Duodenal mucosa (tissue), 2 donors: ENCODE data around the gene CACNA1E.

Experiments
- H3K27ac ChIP-seq: one replicate; pipeline ENCODE4 v1.7.0; 2013; ENCODE audit warnings: low read depth, low read length
- H3K27me3 ChIP-seq, 2 donors: one replicate each; pipeline ENCODE4 v1.7.0; 2013; ENCODE audit warnings: low read length in 2 of 2, control low read depth in 1 of 2; ENCODE audit not compliant: insufficient read depth in 2 of 2, control insufficient read depth in 1 of 2
- H3K36me3 ChIP-seq, 2 donors: one replicate each; pipeline ENCODE4 v1.7.0; 2013; ENCODE audit warnings: low read length in 2 of 2, control low read depth in 1 of 2; ENCODE audit not compliant: insufficient read depth in 2 of 2, control insufficient read depth in 1 of 2
- H3K4me1 ChIP-seq, 2 donors: one replicate each; pipeline ENCODE4 v1.7.0; 2013; ENCODE audit warnings: low read length in 2 of 2, control low read depth in 1 of 2; ENCODE audit not compliant: insufficient read depth in 2 of 2, control insufficient read depth in 1 of 2
- H3K4me3 ChIP-seq, 2 donors: one replicate each; pipeline ENCODE4 v1.7.0; 2013; ENCODE audit warnings: low read length in 2 of 2, low read depth in 1 of 2
- H3K9ac ChIP-seq, 2 donors: one replicate each; pipeline ENCODE4 v1.7.0; 2013; ENCODE audit warnings: low read length in 2 of 2, low read depth in 1 of 2
- H3K9me3 ChIP-seq, 2 donors: one replicate each; pipeline ENCODE4 v1.7.0; 2013; ENCODE audit warnings: low read length in 2 of 2, control low read depth in 1 of 2; ENCODE audit not compliant: control insufficient read depth in 1 of 2

CACNA1E gene

DNA sequence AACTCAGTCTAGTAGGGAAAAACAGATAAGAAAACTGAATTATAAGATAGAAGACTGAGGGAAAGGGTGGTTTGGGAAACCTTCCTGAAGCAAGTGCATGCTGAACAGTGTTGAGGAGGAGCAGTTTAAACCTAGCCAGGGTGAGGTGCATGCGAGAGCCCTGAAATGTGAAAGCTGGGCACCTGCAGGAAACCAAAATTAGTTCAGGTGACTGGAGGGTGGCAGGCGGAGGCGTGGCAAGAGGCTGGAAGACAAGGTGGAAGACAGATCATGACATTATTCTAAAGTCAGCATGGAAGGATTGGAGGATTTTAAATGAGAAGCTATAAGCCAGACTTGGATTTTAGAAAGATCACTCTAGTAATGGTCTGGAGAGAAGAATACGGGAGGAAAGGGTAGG lies 75.1 kb downstream of the CACNA1E start:
- H3K9ac ChIP-seq = no peak overlapping the region
- H3K4me3 ChIP-seq = no peak overlapping the region
- H3K9me3 ChIP-seq = no peaks in the 10 kb centered on the region
- H3K36me3 ChIP-seq = no peaks in the 10 kb centered on the region
- no peaks in the 10 kb centered on the region for H3K27me3 ChIP-seq
- no peak overlapping the region for H3K27ac ChIP-seq
- H3K4me1 ChIP-seq = no peaks in the 10 kb centered on the region

DNA sequence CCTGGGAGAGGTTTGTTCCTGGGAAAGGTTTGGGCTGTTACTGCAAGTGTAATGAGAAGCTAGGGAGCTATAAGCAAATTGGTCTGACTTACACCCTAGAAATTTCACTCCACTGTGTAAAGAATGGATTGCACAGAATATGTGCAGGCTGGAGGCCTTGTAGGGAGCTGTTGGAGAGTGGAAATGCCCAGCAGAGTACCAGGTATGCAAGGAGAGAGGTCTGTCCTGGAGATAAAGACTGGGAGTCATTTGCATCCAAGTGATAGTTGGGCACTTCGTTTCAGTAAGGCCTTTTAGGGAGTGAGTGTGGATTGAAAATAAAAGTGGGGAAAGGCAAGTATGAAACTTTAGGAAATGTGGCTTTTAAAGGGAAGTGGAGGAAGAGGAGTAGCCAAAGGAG lies 75.8 kb downstream of the CACNA1E start:
- Histone ChIP-seq H3K27ac (no peak overlapping the region), H3K9me3 (no peaks in the 10 kb centered on the region), H3K9ac (no peak overlapping the region), H3K27me3 (no peaks in the 10 kb centered on the region), H3K36me3 (no peaks in the 10 kb centered on the region), H3K4me1 (no peaks in the 10 kb centered on the region), H3K4me3 (no peak overlapping the region)

DNA sequence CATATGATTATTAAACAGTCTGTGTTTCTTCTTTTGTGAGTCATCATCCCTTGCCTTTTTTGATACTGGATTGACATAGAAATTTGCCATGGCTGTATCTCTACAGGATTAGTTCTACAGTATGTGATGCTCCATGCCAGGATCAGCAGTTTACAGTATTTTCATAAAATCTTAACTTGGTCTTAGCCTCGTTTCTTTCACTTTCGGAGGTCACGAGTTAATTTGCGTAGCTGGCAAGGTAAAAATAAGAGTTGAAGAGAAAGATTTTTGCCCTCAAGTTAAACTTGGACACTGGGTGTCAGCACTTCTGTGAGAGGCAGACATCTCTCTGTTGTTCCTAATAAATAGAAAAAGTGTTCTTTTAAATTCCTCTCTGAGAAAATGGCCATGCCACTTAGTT lies 79.1 kb downstream of the CACNA1E start:
- H3K27ac ChIP-seq = no peak overlapping the region
- no peaks in the 10 kb centered on the region for H3K4me1 ChIP-seq
- no peak overlapping the region for H3K4me3 ChIP-seq
- H3K27me3 ChIP-seq = peaks cover 0 to 3% of the 10 kb centered on the region in 2 donors
- no peak overlapping the region for H3K9ac ChIP-seq
- H3K9me3 ChIP-seq = no peaks in the 10 kb centered on the region
- no peaks in the 10 kb centered on the region for H3K36me3 ChIP-seq

DNA sequence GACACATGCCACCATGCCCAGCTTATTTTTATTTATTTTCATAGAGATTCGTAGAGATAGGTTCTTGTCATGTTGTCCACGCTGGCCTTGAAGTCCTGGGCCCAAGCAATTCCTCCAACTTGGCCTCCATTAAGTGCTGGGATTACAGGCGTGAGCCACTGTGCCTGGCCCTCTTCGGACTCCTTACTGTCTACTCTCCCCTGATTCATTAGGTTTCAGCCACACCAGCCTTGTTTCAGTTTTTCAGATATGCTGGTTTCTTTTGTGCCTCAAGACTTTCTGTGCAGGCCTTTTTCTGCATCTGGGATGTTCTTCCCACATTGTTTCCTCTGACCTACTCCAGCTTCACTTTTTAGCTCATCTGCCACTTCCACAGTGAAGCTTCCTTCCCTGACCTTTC lies 85.4 kb downstream of the CACNA1E start:
- Histone ChIP-seq H3K27me3 (peaks cover 0 to 3% of the 10 kb centered on the region in 2 donors), H3K27ac (no peak overlapping the region), H3K36me3 (no peaks in the 10 kb centered on the region), H3K9me3 (no peaks in the 10 kb centered on the region), H3K4me1 (no peaks in the 10 kb centered on the region), H3K4me3 (no peak overlapping the region), H3K9ac (no peak overlapping the region)

DNA sequence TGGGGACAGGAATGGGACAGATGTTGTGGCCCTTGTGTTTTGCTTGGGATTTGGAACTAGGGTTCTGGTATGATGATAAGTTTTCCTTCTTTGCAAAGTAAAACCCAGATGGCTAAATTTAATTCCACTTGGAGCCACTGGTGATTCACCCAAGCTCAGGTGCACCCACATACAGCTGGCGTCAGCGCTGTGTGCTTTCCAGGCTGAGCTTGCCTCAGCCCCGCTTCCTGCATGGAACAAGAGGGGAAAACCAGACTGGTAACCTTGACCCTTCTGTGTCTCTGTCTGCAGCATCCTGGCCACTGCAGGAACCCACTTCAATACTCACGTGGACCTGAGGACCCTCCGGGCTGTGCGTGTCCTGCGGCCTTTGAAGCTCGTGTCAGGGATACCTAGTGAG lies 94.2 kb downstream of the CACNA1E start:
- Histone ChIP-seq H3K27ac (no peak overlapping the region), H3K9me3 (no peaks in the 10 kb centered on the region)

DNA sequence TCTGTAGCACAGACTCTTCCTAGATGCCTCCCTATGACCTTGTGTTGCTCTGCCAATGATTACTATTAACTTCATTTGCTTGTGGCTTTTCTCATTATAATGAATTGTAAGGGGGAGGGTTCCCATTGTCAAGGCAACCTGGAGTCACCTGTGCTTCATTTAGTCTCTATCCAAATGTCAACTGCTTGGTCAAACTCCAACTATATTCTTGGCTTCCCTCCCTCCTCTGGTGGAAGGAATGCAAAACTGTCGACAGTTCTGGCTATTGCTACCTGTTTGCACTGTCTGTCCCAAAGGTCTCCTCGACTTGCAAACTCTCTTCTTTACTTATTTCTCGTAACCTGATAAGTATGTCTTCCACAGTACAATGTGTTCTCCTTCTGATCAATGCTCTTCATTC lies 100.3 kb downstream of the CACNA1E start:
- Histone ChIP-seq H3K9me3 (no peaks in the 10 kb centered on the region), H3K4me1 (no peaks in the 10 kb centered on the region), H3K9ac (no peak overlapping the region), H3K27me3 (no peaks in the 10 kb centered on the region), H3K27ac (no peak overlapping the region), H3K36me3 (no peaks in the 10 kb centered on the region), H3K4me3 (no peak overlapping the region)

More for the DNA sequence above, 94.2 kb downstream of the CACNA1E start:
- Histone ChIP-seq H3K9ac (no peak overlapping the region), H3K36me3 (no peaks in the 10 kb centered on the region), H3K4me1 (no peaks in the 10 kb centered on the region), H3K4me3 (no peak overlapping the region), H3K27me3 (no peaks in the 10 kb centered on the region)

DNA sequence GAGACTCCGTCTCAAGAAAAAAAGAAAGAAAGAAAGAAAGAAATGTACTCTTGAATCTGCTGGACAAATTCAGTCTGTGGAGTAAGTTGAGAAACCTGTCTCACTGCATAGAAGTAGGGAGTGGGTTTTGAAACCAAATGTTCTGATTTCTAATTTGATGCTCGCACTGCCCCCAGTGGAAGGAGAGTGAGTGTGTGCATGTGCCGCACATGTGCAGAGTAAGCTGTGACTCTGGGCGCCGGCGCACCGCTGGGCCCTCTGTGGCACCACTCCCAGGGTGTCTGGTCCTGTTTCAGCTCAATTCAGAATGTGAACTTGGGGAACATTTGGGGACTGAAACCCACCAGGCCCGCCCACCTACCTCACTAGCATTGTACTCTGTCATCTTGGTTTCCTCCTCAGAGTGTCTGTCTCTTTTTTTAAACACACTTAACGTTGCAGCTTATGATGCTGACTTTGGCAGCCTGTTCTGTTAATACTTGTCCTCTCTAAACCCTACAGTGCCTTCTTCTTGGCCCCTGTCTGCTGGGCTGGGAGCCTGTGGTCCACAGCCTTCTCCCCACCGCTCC lies 104.6 kb downstream of the CACNA1E start:
- Histone ChIP-seq H3K36me3 (no peaks in the 10 kb centered on the region), H3K9ac (no peak overlapping the region), H3K4me3 (no peak overlapping the region), H3K4me1 (no peaks in the 10 kb centered on the region), H3K9me3 (no peaks in the 10 kb centered on the region), H3K27me3 (no peaks in the 10 kb centered on the region), H3K27ac (no peak overlapping the region)

DNA sequence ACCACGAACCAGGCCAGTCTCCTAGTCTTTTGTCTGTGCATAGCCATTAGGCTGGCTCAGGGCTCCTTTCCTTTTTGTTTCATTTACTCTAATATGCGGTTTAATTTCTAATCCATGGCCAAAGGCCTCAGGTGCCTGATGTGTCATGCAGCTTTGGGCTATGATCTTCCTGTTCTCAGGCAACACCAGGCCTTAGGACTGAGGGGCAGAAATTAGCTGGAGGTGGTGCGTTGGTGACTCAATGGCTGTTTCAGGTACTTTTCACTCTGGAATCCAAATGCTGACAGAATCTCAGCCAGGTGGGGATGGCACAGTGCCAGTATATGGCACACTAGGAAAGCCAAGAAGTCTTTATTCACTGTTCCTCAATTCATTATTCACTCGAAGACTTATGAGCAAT lies 105.3 kb downstream of the CACNA1E start:
- Histone ChIP-seq H3K9ac (no peak overlapping the region), H3K27ac (no peak overlapping the region), H3K9me3 (no peaks in the 10 kb centered on the region), H3K27me3 (no peaks in the 10 kb centered on the region), H3K4me3 (no peak overlapping the region), H3K4me1 (no peaks in the 10 kb centered on the region), H3K36me3 (no peaks in the 10 kb centered on the region)

GRCh38 chr1:181592255-181592859 lies 109.0 kb downstream of the CACNA1E start:
- no peak overlapping the region for H3K4me3 ChIP-seq
- H3K9ac ChIP-seq = no peak overlapping the region
- no peaks in the 10 kb centered on the region for H3K9me3 ChIP-seq
- H3K27me3 ChIP-seq = no peaks in the 10 kb centered on the region
- H3K4me1 ChIP-seq = no peaks in the 10 kb centered on the region
- H3K36me3 ChIP-seq = no peaks in the 10 kb centered on the region
- H3K27ac ChIP-seq = no peak overlapping the region

GRCh38 chr1:181593042-181593441 lies 109.7 kb downstream of the CACNA1E start:
- Histone ChIP-seq H3K9me3 (no peaks in the 10 kb centered on the region), H3K4me1 (no peaks in the 10 kb centered on the region), H3K27ac (no peak overlapping the region), H3K4me3 (no peak overlapping the region), H3K36me3 (no peaks in the 10 kb centered on the region), H3K9ac (no peak overlapping the region), H3K27me3 (no peaks in the 10 kb centered on the region)
